Neuronal stem cell (in vitro differentiated cells): ENCODE results near the gene ROR1.

Source experiments
- DNase-seq: peaks from one replicate; pipeline ENCODE4 v3.0.0-alpha.2; 2013; ENCODE audit warnings: low spot score
- H2AFZ ChIP-seq: one replicate; pipeline ENCODE4 v1.6.1; 2013; ENCODE audit warnings: mild to moderate bottlenecking, low read length, inconsistent platforms
- H2AK5ac ChIP-seq: 2 replicates; pipeline ENCODE4 v1.6.1; 2013; ENCODE audit warnings: low read depth, mild to moderate bottlenecking, inconsistent platforms, low read length, moderate library complexity, mixed read lengths
- H2BK120ac ChIP-seq: 2 replicates; pipeline ENCODE4 v1.6.1; 2013; ENCODE audit warnings: low read depth, mild to moderate bottlenecking, inconsistent platforms, low read length, moderate library complexity, mixed read lengths
- H2BK12ac ChIP-seq: one replicate; pipeline ENCODE4 v1.6.1; 2013; ENCODE audit warnings: low read length, inconsistent platforms
- H2BK15ac ChIP-seq: 2 replicates; pipeline ENCODE4 v1.6.1; 2013; ENCODE audit warnings: mild to moderate bottlenecking, low read length, inconsistent platforms, mixed read lengths
- H2BK5ac ChIP-seq: one replicate; pipeline ENCODE4 v1.6.1; 2013; ENCODE audit warnings: inconsistent platforms, mild to moderate bottlenecking, low read length, moderate library complexity
- H3K14ac ChIP-seq: one replicate; pipeline ENCODE4 v1.6.1; 2013; ENCODE audit warnings: low read length, inconsistent platforms
- H3K18ac ChIP-seq: 2 replicates; pipeline ENCODE4 v1.6.1; 2013; ENCODE audit warnings: low read length, inconsistent platforms
- H3K23ac ChIP-seq: 2 replicates; pipeline ENCODE4 v1.6.1; 2013; ENCODE audit warnings: low read depth, mild to moderate bottlenecking, mixed read lengths, low read length, inconsistent platforms; ENCODE audit not compliant: poor library complexity
- H3K27ac ChIP-seq: replicated peaks from 3 replicates; pipeline ENCODE4 v1.5.1; 2013; ENCODE audit warnings: low read length, inconsistent platforms
- H3K27me3 ChIP-seq, 3 experiments: 2 replicates each; pipeline ENCODE4 v1.6.1; 2013; ENCODE audit warnings: low read length in 3 of 3, mild to moderate bottlenecking in 2 of 3, inconsistent platforms in 1 of 3, low read depth in 1 of 3, mixed read lengths in 1 of 3, moderate library complexity in 1 of 3; ENCODE audit not compliant: control insufficient read depth in 3 of 3, insufficient read depth in 3 of 3
- H3K36me3 ChIP-seq, 2 donors: replicated peaks in 1 of 2; 2 replicates each; pipeline ENCODE4 v1.6.1; 2013; ENCODE audit warnings: low read length in 2 of 2; ENCODE audit not compliant: control insufficient read depth in 2 of 2, insufficient read depth in 2 of 2
- H3K4ac ChIP-seq: 2 replicates; pipeline ENCODE4 v1.6.1; 2013; ENCODE audit warnings: inconsistent platforms, mild to moderate bottlenecking, low read length, moderate library complexity
- H3K4me1 ChIP-seq, 2 donors: 1 replicate in 1 of 2; 2 replicates in 1 of 2; pipeline ENCODE4 v1.6.1; 2013; ENCODE audit warnings: low read length in 2 of 2, low read depth in 1 of 2; ENCODE audit not compliant: control insufficient read depth in 2 of 2, insufficient read depth in 1 of 2
- H3K4me2 ChIP-seq: one replicate; pipeline ENCODE4 v1.6.1; 2013; ENCODE audit warnings: mild to moderate bottlenecking, low read length, inconsistent platforms; ENCODE audit not compliant: insufficient read depth, poor library complexity, severe bottlenecking
- H3K4me3 ChIP-seq, 2 donors: 2 replicates each; pipeline ENCODE4 v1.5.1; 2013; ENCODE audit warnings: low read length in 2 of 2, mild to moderate bottlenecking in 2 of 2, inconsistent platforms in 1 of 2, moderate library complexity in 1 of 2
- H3K79me1 ChIP-seq: one replicate; pipeline ENCODE4 v1.6.1; 2013; ENCODE audit warnings: low read depth, mild to moderate bottlenecking, inconsistent platforms, low read length, moderate library complexity
- H3K9ac ChIP-seq: one replicate; pipeline ENCODE4 v1.6.1; 2013; ENCODE audit warnings: mild to moderate bottlenecking, low read depth, low read length, inconsistent platforms; ENCODE audit not compliant: poor library complexity
- H3K9me3 ChIP-seq, 2 donors: replicated peaks in 1 of 2; 2 replicates each; pipeline versions ENCODE3 to v1.6.1; 2013; ENCODE audit warnings: low read length in 2 of 2, mild to moderate bottlenecking in 2 of 2, inconsistent platforms in 1 of 2, low read depth in 1 of 2, mixed read lengths in 1 of 2, moderate library complexity in 1 of 2; ENCODE audit not compliant: control insufficient read depth in 2 of 2, insufficient read depth in 1 of 2
- H4K8ac ChIP-seq: one replicate; pipeline ENCODE4 v1.6.1; 2013; ENCODE audit warnings: low read depth, mild to moderate bottlenecking, inconsistent platforms, low read length, moderate library complexity
- H4K91ac ChIP-seq: one replicate; pipeline ENCODE4 v1.6.1; 2013; ENCODE audit warnings: low read length, low read depth, mild to moderate bottlenecking, inconsistent platforms; ENCODE audit not compliant: poor library complexity
- WGBS, 2 donors: extraction: QIAGEN DNeasy Blood & Tissue Kit; methylation state at CpG; one replicate each; pipeline ENCODE4 v1.1.7; 2013; ENCODE audit warnings: missing lambda C conversion rate in 2 of 2, mixed read lengths in 1 of 2; ENCODE audit not compliant: insufficient read length in 2 of 2, insufficient replicate concordance in 1 of 2; ENCODE audit errors: extremely low coverage in 2 of 2; 5-methylcytosine and 5-hydroxymethylcytosine counted together

Gene ROR1

DNA sequence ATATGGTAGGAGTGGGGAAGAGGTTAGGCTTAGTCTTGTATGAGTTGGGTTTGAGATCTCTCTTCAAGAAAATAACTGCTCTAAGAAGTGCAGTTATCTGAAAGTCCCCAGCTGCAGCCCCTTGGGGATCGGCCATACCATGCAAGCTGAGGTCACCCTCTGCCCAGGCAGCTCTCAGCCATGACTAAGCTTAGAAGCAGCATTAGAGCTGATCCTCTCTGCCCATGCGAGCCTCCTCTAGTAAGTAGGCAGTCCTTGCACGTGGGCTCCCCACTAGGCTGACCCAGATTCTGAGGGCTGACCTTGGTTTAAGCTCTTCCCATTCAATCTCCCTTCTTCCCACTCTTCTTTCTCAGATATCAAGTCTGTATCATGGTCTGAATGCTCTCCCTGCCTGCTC lies 308.6 kb downstream of the ROR1 start:
- no peaks in the 10 kb centered on the region for H3K27me3 ChIP-seq
- no peak overlapping the region for H3K27ac ChIP-seq
- H3K14ac ChIP-seq = no peak overlapping the region
- H3K23ac ChIP-seq = no peak overlapping the region
- no peak overlapping the region for H3K18ac ChIP-seq
- WGBS, 2 donors = no CpG with 5 or more reads among the region's 3 CpGs
- H3K4me2 ChIP-seq = no peak overlapping the region
- H2BK12ac ChIP-seq = no peak overlapping the region
- no peaks in the 10 kb centered on the region for H3K4me1 ChIP-seq
- H2AK5ac ChIP-seq = no peak overlapping the region
- no peak overlapping the region for H4K8ac ChIP-seq
- no peak for DNase-seq
- no peaks in the 10 kb centered on the region for H3K36me3 ChIP-seq
- no peak overlapping the region for H3K9ac ChIP-seq
- no peak overlapping the region for H2BK15ac ChIP-seq
- no peak overlapping the region for H2BK5ac ChIP-seq
- no peak overlapping the region for H3K4ac ChIP-seq
- H3K9me3 ChIP-seq = no peaks in the 10 kb centered on the region
- no peaks in the 10 kb centered on the region for H3K79me1 ChIP-seq
- H4K91ac ChIP-seq = no peak overlapping the region
- no peak overlapping the region for H3K4me3 ChIP-seq
- H2BK120ac ChIP-seq = no peak overlapping the region
- no peak overlapping the region for H2AFZ ChIP-seq

DNA sequence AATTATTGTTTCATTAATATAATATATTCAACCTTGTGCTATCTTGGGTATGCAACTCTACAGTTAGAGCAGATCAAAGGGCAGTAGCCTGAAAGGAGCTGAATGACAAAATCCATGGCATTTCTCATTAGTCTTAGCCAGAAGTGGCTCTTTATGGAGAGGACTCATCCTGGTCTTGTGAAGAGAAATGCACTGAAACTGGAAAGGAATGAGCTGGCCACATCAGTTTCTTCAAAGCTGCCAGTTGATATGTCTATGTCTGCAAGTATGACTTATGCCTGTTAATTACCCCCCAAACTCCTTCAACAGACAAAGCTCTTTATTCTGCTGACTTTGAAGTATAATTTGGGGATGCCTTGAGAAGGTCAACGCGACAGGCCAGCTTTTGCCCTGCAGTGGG lies 310.6 kb downstream of the ROR1 start:
- Histone ChIP-seq H2BK12ac (no peak overlapping the region), H3K4me2 (no peak overlapping the region)
- no CpG with 5 or more reads among the region's 2 CpGs for WGBS, 2 donors

DNA sequence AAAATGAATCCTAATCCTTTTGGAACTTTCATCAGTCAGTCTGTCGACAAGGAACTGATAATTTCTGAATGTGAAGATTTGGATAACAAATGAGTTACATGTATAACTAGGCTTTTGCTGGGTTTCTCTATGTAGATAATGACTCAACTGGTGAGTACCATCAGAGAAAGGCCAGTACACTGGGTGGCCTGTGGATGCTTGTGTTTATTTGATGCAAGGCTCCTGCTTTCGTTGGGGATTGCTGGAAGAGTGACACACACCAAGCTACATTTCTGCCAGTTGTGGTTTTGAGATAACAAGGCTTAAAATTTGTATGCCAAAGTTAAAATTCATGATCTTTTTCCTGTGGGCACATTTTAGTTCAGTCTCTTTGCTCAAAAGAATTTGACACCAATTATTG lies 314.0 kb downstream of the ROR1 start:
- Histone ChIP-seq H4K8ac (no peak overlapping the region), H3K14ac (no peak overlapping the region), H2AK5ac (no peak overlapping the region), H2BK12ac (no peak overlapping the region), H4K91ac (no peak overlapping the region), H3K23ac (no peak overlapping the region), H3K4ac (no peak overlapping the region), H3K4me3 (no peak overlapping the region), H3K27me3 (no peaks in the 10 kb centered on the region), H3K79me1 (no peaks in the 10 kb centered on the region), H2BK5ac (no peak overlapping the region), H3K4me2 (no peak overlapping the region), H3K18ac (no peak overlapping the region), H2BK120ac (no peak overlapping the region), H3K4me1 (peaks cover 0 to 1% of the 10 kb centered on the region in 2 donors), H3K36me3 (no peaks in the 10 kb centered on the region), H3K27ac (no peak overlapping the region), H2AFZ (no peak overlapping the region), H3K9ac (no peak overlapping the region), H3K9me3 (no peaks in the 10 kb centered on the region), H2BK15ac (no peak overlapping the region)
- DNase-seq = no peak
- no CpG with 5 or more reads among the region's 2 CpGs for WGBS, 2 donors

More for the DNA sequence above, 310.6 kb downstream of the ROR1 start:
- Histone ChIP-seq H3K18ac (no peak overlapping the region), H2BK5ac (no peak overlapping the region), H3K9me3 (no peaks in the 10 kb centered on the region), H3K4me3 (no peak overlapping the region), H3K4ac (no peak overlapping the region), H4K8ac (no peak overlapping the region), H2BK120ac (no peak overlapping the region), H2AK5ac (no peak overlapping the region), H2BK15ac (no peak overlapping the region), H4K91ac (no peak overlapping the region), H3K4me1 (no peaks in the 10 kb centered on the region), H3K27me3 (no peaks in the 10 kb centered on the region), H3K36me3 (no peaks in the 10 kb centered on the region), H3K23ac (no peak overlapping the region), H3K14ac (no peak overlapping the region), H3K27ac (no peak overlapping the region), H2AFZ (no peak overlapping the region), H3K9ac (no peak overlapping the region), H3K79me1 (no peaks in the 10 kb centered on the region)
- no peak for DNase-seq

DNA sequence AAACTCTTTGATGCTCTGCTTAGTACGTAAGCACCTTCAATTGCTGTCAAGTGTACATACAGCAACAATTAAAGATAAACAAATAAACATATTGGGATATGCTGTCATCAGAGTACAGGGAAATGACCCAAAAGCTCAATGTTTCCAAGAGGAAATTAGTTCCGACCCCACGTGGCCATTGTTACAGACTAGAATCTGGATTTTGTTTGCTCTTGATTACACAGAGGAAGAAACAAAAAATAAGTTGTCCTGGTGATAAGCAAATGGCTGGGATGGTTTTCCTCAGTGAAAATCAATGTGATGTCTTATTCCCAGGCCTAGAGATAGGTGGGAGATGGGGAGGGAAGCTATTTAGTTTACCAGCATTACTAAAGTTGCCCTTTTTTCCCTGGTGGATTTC lies 316.6 kb downstream of the ROR1 start:
- H3K36me3 ChIP-seq = no peaks in the 10 kb centered on the region
- no peak overlapping the region for H2AFZ ChIP-seq
- no peak overlapping the region for H4K8ac ChIP-seq
- no peak overlapping the region for H2BK120ac ChIP-seq
- DNase-seq = no peak
- H3K4me1 ChIP-seq = peaks cover 3 to 6% of the 10 kb centered on the region in 2 donors
- H2BK15ac ChIP-seq = no peak overlapping the region
- no peak overlapping the region for H2AK5ac ChIP-seq
- H3K4me2 ChIP-seq = no peak overlapping the region
- no peak overlapping the region for H3K4ac ChIP-seq
- H3K79me1 ChIP-seq = no peaks in the 10 kb centered on the region
- no peak overlapping the region for H3K27ac ChIP-seq
- no peaks in the 10 kb centered on the region for H3K9me3 ChIP-seq
- H2BK12ac ChIP-seq = no peak overlapping the region
- no peaks in the 10 kb centered on the region for H3K27me3 ChIP-seq
- no CpG with 5 or more reads among the region's 3 CpGs for WGBS, 2 donors
- no peak overlapping the region for H3K4me3 ChIP-seq
- H3K9ac ChIP-seq = no peak overlapping the region
- no peak overlapping the region for H2BK5ac ChIP-seq
- no peak overlapping the region for H3K23ac ChIP-seq
- no peak overlapping the region for H3K14ac ChIP-seq
- H4K91ac ChIP-seq = no peak overlapping the region
- H3K18ac ChIP-seq = no peak overlapping the region
